ENCODE measurements around the gene PLAGL2. TPM values are rescaled to one million over a fixed set of nuclear protein-coding genes. Genes with fewer than 3 reads are reported as not detected.

PLAGL2 gene
- total and polyA plus RNA-seq, 2 of the 8 experiments (the other 6 are each of a cell fraction or from before 2014, with no cell fraction given) = 20.6 to 25.4 TPM

GRCh38 chr20:32199006-32199405, 8.5 kb downstream of the PLAGL2 start:
- POLR2A ChIA-PET (ENCODE audit: partially characterized antibody) = interaction anchor here (0.8 to 8.7 kb wide), 4 partner anchors 8 to 22 kb away, joined by 3 to 77 read pairs (median 4); no protein-coding TSS in a partner anchor
- peaks cover 4 to 43% of the 10 kb centered on the region in 2 experiments; a peak in 3 of 4 replicates for H3K79me2 ChIP-seq (ENCODE audit: control insufficient read depth in 1 of 2, insufficient read depth in 2 of 2, low read length in 2 of 2)
- 94% methylated on average over 4 of the region's 4 CpGs; no CpG with 5 or more reads in 1 of the 2 experiments for WGBS, 2 experiments (ENCODE audit: extremely low coverage in 1 of 2, insufficient coverage in 1 of 2, insufficient read length in 1 of 2, insufficient replicate concordance in 2 of 2, low coverage in 1 of 2, low lambda C conversion rate in 2 of 2, missing lambda C conversion rate in 1 of 2)
- TF ChIP-seq SUZ12 (IDR thresholded peaks at IDR 0.05; ENCODE audit: low read length) (no peak), KDM5A (IDR thresholded peaks at IDR 0.05; ENCODE audit: low read length) (no peak), FOSL1 (IDR thresholded peaks at IDR 0.05; ENCODE audit: insufficient read depth, low read depth, low read length) (no peak), JUND (IDR thresholded peaks at IDR 0.05; ENCODE audit: low read length) (no peak)

More at GRCh38 chr20:32199006-32199405, 8.5 kb downstream of the PLAGL2 start:
- no peaks in the 10 kb centered on the region for H3K23me2 ChIP-seq (ENCODE audit: low read depth, low read length)
- H3K36me3 ChIP-seq (ENCODE audit: control insufficient read depth in 2 of 4, insufficient read depth in 4 of 4, low read length in 3 of 4) = peaks cover 51 to 69% (median 59%) of the 10 kb centered on the region in 4 experiments
- H2BK5ac ChIP-seq (ENCODE audit: low read depth, low read length) = no peak overlapping the region
- H3K4me2 ChIP-seq (ENCODE audit: insufficient read depth in 1 of 2, low read depth in 2 of 2, low read length in 2 of 2) = no peak overlapping the region
- no peak overlapping the region for H3K4ac ChIP-seq (replicated peaks; ENCODE audit: insufficient read length, low read depth, low read length)
- no peak overlapping the region for H3K14ac ChIP-seq (ENCODE audit: insufficient read length)
- H3K4me1 ChIP-seq (replicated peaks in 1 of 4; ENCODE audit: control insufficient read depth in 3 of 4, insufficient read depth in 4 of 4, low read length in 3 of 4) = peaks cover 0 to 9% (median 6%) of the 10 kb centered on the region in 4 experiments; a peak in 3 of 7 replicates
- DNase-seq (ENCODE audit: low read depth in 1 of 2, low spot score in 2 of 2) = no peak
- H4K20me1 ChIP-seq (replicated peaks in 1 of 2; ENCODE audit: control insufficient read depth in 1 of 2, insufficient read depth in 2 of 2, low read length in 2 of 2) = peaks cover 23 to 24% of the 10 kb centered on the region in 2 experiments
- H3K18ac ChIP-seq (ENCODE audit: extremely low read depth, low read length) = no peak overlapping the region
- no peak for FAIRE-seq
- no peak overlapping the region for H4K8ac ChIP-seq (ENCODE audit: extremely low read depth, insufficient read depth, low read length)
- H2AK5ac ChIP-seq (ENCODE audit: low read depth, low read length) = no peak overlapping the region
- H2BK15ac ChIP-seq (ENCODE audit: low read length) = no peak overlapping the region
- H3K4me3 ChIP-seq (ENCODE audit: extremely low read depth in 1 of 4, insufficient read depth in 2 of 4, low read depth in 3 of 4, low read length in 4 of 4) = no peak overlapping the region
- no peak overlapping the region for H3K9ac ChIP-seq (replicated peaks in 1 of 4; ENCODE audit: extremely low read depth in 1 of 4, low read depth in 3 of 4, low read length in 3 of 4)
- H4K5ac ChIP-seq (ENCODE audit: insufficient read length, low read depth, low read length) = no peak overlapping the region
- H3K27me3 ChIP-seq (replicated peaks in 1 of 4; ENCODE audit: control insufficient read depth in 3 of 4, extremely low read depth in 1 of 4, insufficient read depth in 3 of 4, low read length in 3 of 4) = no peaks in the 10 kb centered on the region
- peaks cover 5% of the 10 kb centered on the region for H3K79me1 ChIP-seq (ENCODE audit: low read depth, low read length)
- no peaks in the 10 kb centered on the region for H3K9me3 ChIP-seq (ENCODE audit: insufficient read depth in 2 of 2, low read depth in 1 of 2, low read length in 1 of 2)
- H2BK120ac ChIP-seq (replicated peaks; ENCODE audit: low read depth, low read length) = no peak overlapping the region
- no peak overlapping the region for H2AFZ ChIP-seq (ENCODE audit: low read length)
- H3K23ac ChIP-seq (ENCODE audit: insufficient read length) = no peak overlapping the region
- H4K91ac ChIP-seq (replicated peaks; ENCODE audit: insufficient read length, low read length) = no peak overlapping the region
- no peak overlapping the region; the same call in 1 of the 2 replicates for H3K27ac ChIP-seq (ENCODE audit: low read depth, low read length)
- no peak overlapping the region for H3K56ac ChIP-seq (replicated peaks; ENCODE audit: insufficient read length, low read depth, low read length)
- no peak overlapping the region for H2BK20ac ChIP-seq (ENCODE audit: low read length)
- CTCF ChIA-PET (ENCODE audit: partially characterized antibody) = interaction anchor here (0.8 kb wide), 1 partner anchor 9 kb away, joined by 3 read pairs; no protein-coding TSS in a partner anchor
- H2BK12ac ChIP-seq (ENCODE audit: low read depth, low read length) = no peak overlapping the region

Data from H1 (cell line).